NCI-H187 (cell line): ENCODE results near the gene USE1.

ENCODE experiments used
- DNase-seq, 2 experiments: peaks; one replicate each; lab custom pipeline; 2025; lab: John Stamatoyannopoulos, UW

USE1 gene

GRCh38 chr19:17205237-17206140 is 9.7 kb upstream of the USE1 start:
- DNase-seq, result peak in 1 of 2 experiments; percentile 16

- no peak for DNase-seq
Measured at GRCh38 chr19:17206736-17207581, 8.2 kb upstream of the USE1 start.

GRCh38 chr19:17209126-17210036 is 5.8 kb upstream of the USE1 start:
- no peak for DNase-seq

GRCh38 chr19:17210296-17210695 is 4.9 kb upstream of the USE1 start:
- DNase-seq, result no peak

- no peak for DNase-seq
Measured at GRCh38 chr19:17211547-17212446, 3.4 kb upstream of the USE1 start.

- no peak for DNase-seq
Measured at GRCh38 chr19:17213334-17213733, 1.8 kb upstream of the USE1 start.

- DNase-seq, result no peak
Measured at GRCh38 chr19:17214508-17215126, 540 bp upstream of the USE1 start.

- no peak for DNase-seq
Measured at GRCh38 chr19:17216058-17216670, 1.0 kb downstream of the USE1 start.

- no peak for DNase-seq
Measured at GRCh38 chr19:17219286-17219685, 4.1 kb downstream of the USE1 start.

GRCh38 chr19:17220207-17220758 is 5.1 kb downstream of the USE1 start:
- no peak for DNase-seq

GRCh38 chr19:17225053-17225452 is 9.9 kb downstream of the USE1 start:
- no peak for DNase-seq

- DNase-seq, result peak; percentile 81 to 86
Measured at GRCh38 chr19:17226002-17226933, 11.1 kb downstream of the USE1 start, which contains the start of gene OCEL1. Gene OCEL1 (plus strand): TSS chr19:17226226. CDS start chr19:17226248, 22 bp downstream.

GRCh38 chr19:17227798-17228367 is 12.7 kb downstream of the USE1 start:
- no peak for DNase-seq

GRCh38 chr19:17229890-17230289 is 14.7 kb downstream of the USE1 start:
- no peak for DNase-seq

GRCh38 chr19:17232258-17232657 is 17.1 kb downstream of the USE1 start:
- no peak for DNase-seq

GRCh38 chr19:17234911-17235299 is 19.7 kb downstream of the USE1 start:
- no peak for DNase-seq

GRCh38 chr19:17235300-17235970 is 20.3 kb downstream of the USE1 start:
- DNase-seq, result no peak
